Measurements from ENCODE around the gene ABCC1.

GRCh38 chr16:15950161-15950854, 892 bp downstream of the ABCC1 start:
- no peak for TF ChIP-seq EP300 (IDR thresholded peaks at IDR 0.05)
- no peak for TF ChIP-seq CTCF (IDR thresholded peaks at IDR 0.05)
- TF ChIP-seq POLR2AphosphoS5 (IDR thresholded peaks at IDR 0.05), result no peak
- no peak for TF ChIP-seq POLR2A (IDR thresholded peaks at IDR 0.05)
